K562 (cell line): ENCODE measurements around the gene TAF11L13. TPM values are rescaled to one million over a fixed set of nuclear protein-coding genes. Genes with fewer than 3 reads are reported as not detected.

Source experiments
- ATAC-seq: fragments of 200-7000 bp; cut with Tn5 transposase; 3 replicates; pipeline ENCODE4 v1.9.1; 2020; ENCODE audit warnings: moderate library complexity
- BruUV-seq: library from RNA; stranded (reverse); fragments of 400-500 nt; replicated peaks from 2 replicates; lab custom pipeline; 2021; lab: Mats Ljungman, UMichigan
- CTCF ChIA-PET: fragments of 300-600 bp; formaldehyde crosslinking; extraction: SDS; loops from one replicate; lab custom pipeline; 2021; ENCODE audit warnings: low intra/inter-chr PET ratio; lab: Yijun Ruan, JAX
- POLR2A ChIA-PET: fragments of 300-600, 350-650 bp; sonication (Branson Sonifier 250); formaldehyde crosslinking; extraction: SDS; loops from one replicate; lab custom pipeline; 2021; ENCODE audit warnings: antibody characterized with exemption, inconsistent platforms; lab: Yijun Ruan, JAX
- DNase-seq, 4 experiments: peaks; one replicate each; pipeline versions ENCODE4 v3.0.0 to v3.0.0-alpha.2; 2011 to 2018; ENCODE audit warnings: low spot score in 3 of 4, mixed read lengths in 3 of 4; ENCODE audit errors: extremely low read depth in 1 of 4
- FAIRE-seq: peaks from 2 replicates; lab custom pipeline; 2011; peaks lifted over from hg19 to GRCh38; lab: Jason Lieb, UNC
- H2AFZ ChIP-seq: 2 replicates; pipeline ENCODE4 v1.6.0; 2011; ENCODE audit warnings: low read depth, low read length, control low read depth, inconsistent platforms
- H3K27ac ChIP-seq: fragments of 200-600 bp; 3 replicates; pipeline ENCODE4 v1.8.0; 2011; ENCODE audit warnings: low read depth, mild to moderate bottlenecking, control low read depth, inconsistent platforms, low read length, moderate library complexity, mixed read lengths; ENCODE audit errors: extremely low read depth
- H3K27me3 ChIP-seq, 2 experiments: fragments of 300-600 bp in 1 of 2; 2 replicates in 1 of 2; 3 replicates in 1 of 2; pipeline versions ENCODE4 v1.6.0 to v1.8.0; 2011; ENCODE audit warnings: inconsistent platforms in 2 of 2, low read length in 2 of 2, mild to moderate bottlenecking in 1 of 2, mixed read lengths in 1 of 2, moderate library complexity in 1 of 2; ENCODE audit not compliant: control insufficient read depth in 2 of 2, insufficient read depth in 2 of 2
- H3K36me3 ChIP-seq: fragments of 300-600 bp; 3 replicates; pipeline ENCODE4 v1.8.0; 2011; ENCODE audit warnings: mild to moderate bottlenecking, low read length, inconsistent platforms; ENCODE audit not compliant: control insufficient read depth, insufficient read depth
- H3K4me1 ChIP-seq, 2 experiments: fragments of 200-600 bp in 1 of 2; replicated peaks in 1 of 2; 2 replicates in 1 of 2; 3 replicates in 1 of 2; pipeline versions ENCODE4 v1.5.1 to v1.8.0; 2011; ENCODE audit warnings: inconsistent platforms in 2 of 2, low read length in 2 of 2, mild to moderate bottlenecking in 1 of 2, mixed read lengths in 1 of 2, moderate library complexity in 1 of 2; ENCODE audit not compliant: control insufficient read depth in 2 of 2, insufficient read depth in 2 of 2
- H3K4me2 ChIP-seq: 2 replicates; pipeline ENCODE4 v1.6.1; 2011; ENCODE audit warnings: low read length, control low read depth, inconsistent platforms, mixed read lengths; ENCODE audit not compliant: insufficient read depth
- H3K4me3 ChIP-seq: fragments of 200-600 bp; sonication (generic), shearing (Covaris generic); 2 replicates; pipeline ENCODE4 v1.5.1; 2016; ENCODE audit warnings: control low read depth, inconsistent platforms
- H3K79me2 ChIP-seq: fragments of 200-600 bp; 3 replicates; pipeline ENCODE4 v1.8.0; 2011; ENCODE audit warnings: low read length, inconsistent platforms; ENCODE audit not compliant: control insufficient read depth, insufficient read depth
- H3K9ac ChIP-seq, 2 experiments: 2 replicates each; pipeline versions ENCODE4 v1.6.0 to v1.6.1; 2011; ENCODE audit warnings: low read depth in 2 of 2, low read length in 2 of 2, control low read depth in 1 of 2, inconsistent platforms in 1 of 2, mild to moderate bottlenecking in 1 of 2, mixed read lengths in 1 of 2; ENCODE audit not compliant: insufficient read depth in 1 of 2
- H3K9me1 ChIP-seq: one replicate; pipeline ENCODE4 v1.6.0; 2011; ENCODE audit warnings: inconsistent platforms, mild to moderate bottlenecking, low read length, moderate library complexity; ENCODE audit not compliant: control insufficient read depth, insufficient read depth
- H3K9me3 ChIP-seq: replicated peaks from 2 replicates; pipeline ENCODE4 v1.5.1; 2011; ENCODE audit warnings: low read depth, low read length, inconsistent platforms; ENCODE audit not compliant: control insufficient read depth, insufficient read depth
- H4K20me1 ChIP-seq: replicated peaks from 2 replicates; pipeline ENCODE4 v1.6.1; 2011; ENCODE audit warnings: low read length, inconsistent platforms, mixed read lengths; ENCODE audit not compliant: control insufficient read depth, insufficient read depth
- ARID1B ChIP-seq: fragments of 450-650 bp; IDR thresholded peaks from 2 replicates; pipeline ENCODE4 v1.6.1; 2016; ENCODE audit warnings: antibody characterized with exemption, mild to moderate bottlenecking, inconsistent platforms
- C11orf30 ChIP-seq: fragments of 450-650 bp; IDR thresholded peaks from 2 replicates; pipeline ENCODE4 v1.6.1; 2016; ENCODE audit warnings: low read depth, mild to moderate bottlenecking
- TEAD4 ChIP-seq, 2 experiments: sonication (generic) in 1 of 2; formaldehyde crosslinking in 1 of 2; IDR thresholded peaks; 2 replicates each; pipeline versions ENCODE4 v1.6.1 to v1.8.0; 2012 to 2022; ENCODE audit warnings: borderline replicate concordance in 1 of 2, inconsistent platforms in 1 of 2, low read length in 1 of 2, mild to moderate bottlenecking in 1 of 2, missing genetic modification reagents in 1 of 2
- ZNF384 ChIP-seq: IDR thresholded peaks from 2 replicates; pipeline ENCODE4 v1.6.1; 2012; ENCODE audit warnings: low read depth, low read length, improper control_type of control experiment
- WGBS: fragments of 100-300 bp; shearing (Covaris generic); methylation state at CpG from one replicate; pipeline ENCODE4 v1.1.6; 2016; ENCODE audit warnings: low coverage, mixed read lengths; ENCODE audit not compliant: insufficient coverage; ENCODE audit errors: missing lambda C conversion rate; 5-methylcytosine and 5-hydroxymethylcytosine counted together
- in situ Hi-C: fragments of 300-500 bp; cut with MboI; formaldehyde crosslinking; loops from 4 replicates; pipeline ENCODE4 v1.15.0; 2018; ENCODE audit warnings: inconsistent platforms, mixed read lengths
- intact Hi-C: fragments of 100-400 bp; cut with micrococcal nuclease; formaldehyde crosslinking; loops from 2 replicates; pipeline ENCODE4 v1.14.2; 2022
- polyA plus RNA-seq, 8 experiments: library from polyadenylated mRNA; depleted of rRNA in 4 of 8; stranded (reverse) in 5 of 8; unstranded in 3 of 8; fragments of >200 nt; fragmentation: Nextera tagmentation in 2 of 8; fragmentation: Illumina TruSeq in 1 of 8; extraction: Ambion mirVana in 2 of 8; extraction: Trizol in 1 of 8; gene quantifications; 2 replicates each; pipeline versions ENCODE4 v1.2.1 to v1.2.3, GENCODE V29; 2011 to 2014; ENCODE audit warnings: inconsistent platforms in 1 of 8, missing spikeins in 1 of 8
- total RNA-seq, 7 experiments: library from RNA; depleted of rRNA in 6 of 7; stranded (reverse); fragments of >200 nt in 6 of 7; fragmentation: Illumina TruSeq in 2 of 7; extraction: Trizol in 2 of 7; gene quantifications; 2 replicates each; pipeline versions ENCODE4 v1.2.1 to v1.2.3, GENCODE V29; 2011 to 2021; ENCODE audit warnings: low replicate concordance in 1 of 7
- TF ChIP-seq, protein P1 (sequence below): fragments of 450-650 bp; IDR thresholded peaks from 2 replicates; pipeline ENCODE4 v1.6.1; 2018; ENCODE audit not compliant: partially characterized antibody
- TF ChIP-seq, protein P2 (sequence below): fragments of 250-450 bp; sonication (Bioruptor Pico); IDR thresholded peaks from 2 replicates; pipeline ENCODE4 v1.4.0; 2020; ENCODE audit warnings: mild to moderate bottlenecking

The TAF11L13 gene
- total and polyA plus RNA-seq, 9 of the 15 experiments (the other 6 are each of a cell fraction or from before 2014, with no cell fraction given): not detected

DNA sequence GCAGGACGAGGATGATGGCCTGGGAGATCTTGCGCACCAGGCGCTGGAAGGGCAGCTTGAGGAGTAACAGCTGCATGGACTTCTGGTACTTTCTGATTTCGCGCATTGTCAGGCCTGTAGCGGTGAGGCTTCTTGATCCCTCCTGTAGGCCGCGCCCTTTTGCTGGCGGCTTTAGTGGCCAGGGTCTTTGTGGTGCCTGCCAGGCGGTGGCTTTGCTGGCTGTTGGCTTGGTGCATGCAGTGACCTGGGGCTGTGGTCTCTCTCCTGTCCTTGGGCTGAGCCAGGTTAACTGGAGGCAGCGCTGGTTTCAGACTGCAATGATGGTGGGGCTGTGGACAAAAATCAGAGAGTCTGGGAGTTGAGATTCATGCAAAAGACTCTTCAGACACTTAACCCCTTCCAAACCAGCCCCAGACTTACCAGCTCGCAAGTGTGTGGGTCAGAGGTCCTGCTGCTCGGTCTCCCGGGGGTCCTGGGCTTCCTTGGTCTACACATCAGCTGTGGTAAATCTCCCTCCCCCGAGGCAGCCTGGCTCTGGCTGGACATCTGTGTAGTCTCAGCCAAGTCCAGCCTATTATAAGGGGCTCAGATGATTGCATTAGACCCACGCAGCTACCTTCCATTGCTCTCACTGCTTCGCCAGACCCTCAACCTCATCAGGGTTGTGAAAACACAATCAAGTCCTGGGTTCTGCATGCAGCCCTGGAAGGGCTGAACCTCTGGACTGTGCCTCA, 16.8 kb upstream of the TAF11L13 start:
- no TSS peak for BruUV-seq
- H3K9me1 ChIP-seq: no peaks in the 10 kb centered on the region
- H3K9me3 ChIP-seq: no peaks in the 10 kb centered on the region
- TF ChIP-seq C11orf30: no peak
- TF ChIP-seq ARID1B: no peak
- TF ChIP-seq ZNF384: no peak
- TF ChIP-seq, protein P1, sequence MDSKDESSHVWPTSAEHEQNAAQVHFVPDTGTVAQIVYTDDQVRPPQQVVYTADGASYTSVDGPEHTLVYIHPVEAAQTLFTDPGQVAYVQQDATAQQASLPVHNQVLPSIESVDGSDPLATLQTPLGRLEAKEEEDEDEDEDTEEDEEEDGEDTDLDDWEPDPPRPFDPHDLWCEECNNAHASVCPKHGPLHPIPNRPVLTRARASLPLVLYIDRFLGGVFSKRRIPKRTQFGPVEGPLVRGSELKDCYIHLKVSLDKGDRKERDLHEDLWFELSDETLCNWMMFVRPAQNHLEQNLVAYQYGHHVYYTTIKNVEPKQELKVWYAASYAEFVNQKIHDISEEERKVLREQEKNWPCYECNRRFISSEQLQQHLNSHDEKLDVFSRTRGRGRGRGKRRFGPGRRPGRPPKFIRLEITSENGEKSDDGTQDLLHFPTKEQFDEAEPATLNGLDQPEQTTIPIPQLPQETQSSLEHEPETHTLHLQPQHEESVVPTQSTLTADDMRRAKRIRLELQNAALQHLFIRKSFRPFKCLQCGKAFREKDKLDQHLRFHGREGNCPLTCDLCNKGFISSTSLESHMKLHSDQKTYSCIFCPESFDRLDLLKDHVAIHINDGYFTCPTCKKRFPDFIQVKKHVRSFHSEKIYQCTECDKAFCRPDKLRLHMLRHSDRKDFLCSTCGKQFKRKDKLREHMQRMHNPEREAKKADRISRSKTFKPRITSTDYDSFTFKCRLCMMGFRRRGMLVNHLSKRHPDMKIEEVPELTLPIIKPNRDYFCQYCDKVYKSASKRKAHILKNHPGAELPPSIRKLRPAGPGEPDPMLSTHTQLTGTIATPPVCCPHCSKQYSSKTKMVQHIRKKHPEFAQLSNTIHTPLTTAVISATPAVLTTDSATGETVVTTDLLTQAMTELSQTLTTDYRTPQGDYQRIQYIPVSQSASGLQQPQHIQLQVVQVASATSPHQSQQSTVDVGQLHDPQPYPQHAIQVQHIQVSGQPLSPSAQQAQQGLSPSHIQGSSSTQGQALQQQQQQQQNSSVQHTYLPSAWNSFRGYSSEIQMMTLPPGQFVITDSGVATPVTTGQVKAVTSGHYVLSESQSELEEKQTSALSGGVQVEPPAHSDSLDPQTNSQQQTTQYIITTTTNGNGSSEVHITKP: no peak
- TF ChIP-seq, protein P2, sequence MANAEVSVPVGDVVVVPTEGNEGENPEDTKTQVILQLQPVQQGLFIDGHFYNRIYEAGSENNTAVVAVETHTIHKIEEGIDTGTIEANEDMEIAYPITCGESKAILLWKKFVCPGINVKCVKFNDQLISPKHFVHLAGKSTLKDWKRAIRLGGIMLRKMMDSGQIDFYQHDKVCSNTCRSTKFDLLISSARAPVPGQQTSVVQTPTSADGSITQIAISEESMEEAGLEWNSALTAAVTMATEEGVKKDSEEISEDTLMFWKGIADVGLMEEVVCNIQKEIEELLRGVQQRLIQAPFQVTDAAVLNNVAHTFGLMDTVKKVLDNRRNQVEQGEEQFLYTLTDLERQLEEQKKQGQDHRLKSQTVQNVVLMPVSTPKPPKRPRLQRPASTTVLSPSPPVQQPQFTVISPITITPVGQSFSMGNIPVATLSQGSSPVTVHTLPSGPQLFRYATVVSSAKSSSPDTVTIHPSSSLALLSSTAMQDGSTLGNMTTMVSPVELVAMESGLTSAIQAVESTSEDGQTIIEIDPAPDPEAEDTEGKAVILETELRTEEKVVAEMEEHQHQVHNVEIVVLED (CRISPR knock-in tag): no peak
- TF ChIP-seq TEAD4 (IDR thresholded peaks at IDR 0.05; ENCODE audit: low read length): no peak
- TF ChIP-seq TEAD4 (CRISPR knock-in tag; IDR thresholded peaks at IDR 0.05; ENCODE audit: borderline replicate concordance): no peak
- TF ChIP-seq, all 486 proteins: peak for 0
- ATAC-seq (no peak), DNase-seq (no peak), FAIRE-seq (no peak)
- H3K4me1 ChIP-seq: no peaks in the 10 kb centered on the region
- intact Hi-C loops: no loop called here
- H3K9ac ChIP-seq: no peak overlapping the region
- no peak overlapping the region for H3K4me2 ChIP-seq
- H4K20me1 ChIP-seq: no peaks in the 10 kb centered on the region
- H3K79me2 ChIP-seq: no peaks in the 10 kb centered on the region
- 1% methylated on average over 17 of the region's 17 CpGs for WGBS
- no peaks in the 10 kb centered on the region for H3K27me3 ChIP-seq
- H2AFZ ChIP-seq: no peak overlapping the region
- ChIA-PET CTCF (no interaction called here), POLR2A (no interaction called here)
- in situ Hi-C loops: no loop called here
- H3K4me3 ChIP-seq: no peak overlapping the region
- no peak overlapping the region for H3K27ac ChIP-seq
- no peaks in the 10 kb centered on the region for H3K36me3 ChIP-seq
